ENCODE measurements around the gene TGM3.

DNA sequence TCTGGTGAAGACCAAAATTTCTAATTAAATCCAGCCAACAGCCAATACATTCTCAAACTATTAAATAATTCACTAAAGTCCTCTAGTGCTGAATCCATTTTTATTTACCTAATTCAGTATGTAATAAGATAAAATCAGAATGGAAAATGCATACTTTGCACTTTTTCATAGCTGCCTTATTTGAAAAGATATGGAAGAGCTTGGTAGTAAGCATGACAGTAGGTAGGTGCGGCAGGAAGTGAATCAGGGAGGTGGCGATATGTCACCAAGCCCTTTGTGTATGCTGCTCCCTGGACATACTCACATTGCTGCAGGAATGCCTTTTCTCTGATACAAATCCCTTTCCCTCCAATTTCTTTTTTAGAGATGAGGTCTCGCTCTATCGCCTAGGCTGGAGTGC, 10.2 kb upstream of the TGM3 start:
- no peak for TF ChIP-seq CTCF (conservative IDR thresholded peaks at IDR 0.05; ENCODE audit: low read depth, low read length)
- TF ChIP-seq POLR2A (IDR thresholded peaks at IDR 0.05; ENCODE audit: low read depth, low read length) = no peak
